Left ventricle myocardium superior (tissue), 1 donor: Measurements from ENCODE around the gene RFC3. TPM values are rescaled to one million over a fixed set of nuclear protein-coding genes. Genes with fewer than 3 reads are reported as not detected.
"Not testable (repeated sequence)": the region's sequence is repeated elsewhere in the genome, so short reads cannot be mapped to it uniquely, and the experiment has no call there.

Experiments used
- ATAC-seq: fragments of 200-7000 bp; cut with Tn5 transposase; one replicate; pipeline ENCODE4 v1.9.1; 2020; ENCODE audit warnings: mild to moderate bottlenecking, moderate library complexity
- DNase-seq: peaks from one replicate; pipeline ENCODE4 v3.0.0-alpha.2; 2020
- intact Hi-C: fragments of 100-400 bp; cut with micrococcal nuclease; formaldehyde crosslinking; loops from one replicate; pipeline ENCODE4 v1.11.0; 2022
- total RNA-seq: library from RNA; stranded (reverse); fragmentation: NEBNext Ultra II Directional; extraction: Animal tissue kit (Norgen Biotek cat#: 25700); gene quantifications from one replicate; pipeline ENCODE4 v1.2.1, GENCODE V29; 2021
- donor health status: DM: no; HTN: yes; CAD: no; lungs with severe emphysema.

RFC3 gene
- total RNA-seq, 1 donor from 2014 or later, result 5.5 TPM

DNA sequence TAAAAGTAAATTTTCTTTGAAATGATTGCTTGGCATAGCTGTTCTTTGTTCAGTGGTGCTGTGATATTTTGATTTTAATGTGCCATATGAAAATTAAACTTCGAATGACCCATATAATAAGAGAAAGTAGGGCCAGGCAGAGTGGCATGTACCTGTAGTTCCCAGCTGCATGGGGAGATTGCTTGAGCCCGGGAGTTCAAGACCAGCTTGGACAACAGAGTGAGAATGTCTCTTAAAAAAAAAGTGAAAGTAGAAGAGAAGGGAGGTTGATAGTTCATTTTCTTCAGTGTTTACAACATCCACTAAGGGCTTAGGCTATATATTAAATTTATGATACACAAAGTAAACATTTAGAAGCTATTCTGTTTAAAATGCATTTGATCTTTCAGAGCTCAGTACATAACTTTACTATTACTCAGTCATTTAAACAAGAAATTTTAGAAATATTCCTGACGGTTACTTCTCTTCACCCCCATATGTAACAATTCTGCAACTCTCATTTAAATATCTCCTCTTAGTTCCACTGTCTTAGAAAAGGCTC, 17.2 kb upstream of the RFC3 start:
- DNase-seq (no peak), ATAC-seq (no peak)
- intact Hi-C loops, result loop anchor here (10.0 kb wide), 1 partner anchor 284 kb away; no protein-coding TSS in a partner anchor

DNA sequence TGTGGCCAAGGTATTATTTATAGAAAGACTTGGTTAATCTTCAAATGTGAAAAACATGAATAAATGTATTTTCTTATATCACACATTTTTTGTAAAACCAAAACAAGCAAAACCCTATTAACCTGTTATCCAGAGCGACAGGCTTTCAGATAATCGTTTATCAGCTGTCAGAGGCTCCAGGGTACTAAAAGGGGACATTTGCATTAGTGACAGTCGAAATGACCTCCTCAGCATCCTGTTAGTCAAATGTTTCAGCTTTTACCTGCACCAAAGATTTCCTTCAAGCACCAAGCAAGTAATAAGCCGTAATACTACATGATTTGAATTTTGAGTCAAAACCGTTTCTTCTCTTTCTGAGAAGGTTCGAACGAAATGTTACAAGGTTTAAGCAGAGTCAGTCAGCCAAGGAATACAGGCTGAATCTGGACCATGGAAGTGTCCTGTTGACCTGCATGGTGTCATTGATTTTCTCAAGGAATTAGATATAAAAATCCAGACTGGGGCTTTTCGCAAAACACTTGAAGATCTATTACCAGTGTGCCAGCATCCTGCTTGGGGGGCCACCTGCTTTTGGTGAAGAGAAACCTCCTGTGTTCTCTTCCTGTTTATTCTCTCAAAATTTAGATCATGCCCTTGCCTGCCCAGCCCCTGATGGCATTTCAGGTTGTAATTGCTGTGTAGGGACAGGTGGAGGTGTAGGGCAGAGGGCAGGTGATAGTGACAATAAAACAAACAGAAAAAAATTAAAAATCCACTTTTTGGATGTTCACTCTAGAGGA, 11.3 kb upstream of the RFC3 start:
- ATAC-seq (no peak), DNase-seq (no peak)
- intact Hi-C loops, result loop anchor here (10.0 kb wide), 1 partner anchor 278 kb away; no protein-coding TSS in a partner anchor

DNA sequence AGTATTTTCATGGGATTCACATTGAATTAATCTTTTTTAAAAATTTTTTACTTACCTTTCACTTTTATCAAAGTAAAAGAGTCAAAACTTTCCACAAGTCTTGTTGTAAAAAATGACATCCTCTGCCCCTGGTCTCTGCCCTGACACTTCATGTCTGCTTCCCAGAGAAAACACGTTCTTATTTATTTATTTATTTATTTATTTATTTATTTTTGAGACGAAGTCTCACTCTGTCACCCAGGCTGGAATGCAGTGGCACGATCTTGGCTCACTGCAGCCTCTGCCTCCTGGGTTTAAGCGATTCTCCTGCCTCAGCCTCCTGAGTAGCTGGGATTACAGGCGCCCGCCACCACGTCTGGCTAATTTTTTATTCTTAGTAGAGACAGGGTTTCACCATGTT, 5.1 kb upstream of the RFC3 start:
- ATAC-seq, DNase-seq, intact Hi-C loops: not testable (repeated sequence)

DNA sequence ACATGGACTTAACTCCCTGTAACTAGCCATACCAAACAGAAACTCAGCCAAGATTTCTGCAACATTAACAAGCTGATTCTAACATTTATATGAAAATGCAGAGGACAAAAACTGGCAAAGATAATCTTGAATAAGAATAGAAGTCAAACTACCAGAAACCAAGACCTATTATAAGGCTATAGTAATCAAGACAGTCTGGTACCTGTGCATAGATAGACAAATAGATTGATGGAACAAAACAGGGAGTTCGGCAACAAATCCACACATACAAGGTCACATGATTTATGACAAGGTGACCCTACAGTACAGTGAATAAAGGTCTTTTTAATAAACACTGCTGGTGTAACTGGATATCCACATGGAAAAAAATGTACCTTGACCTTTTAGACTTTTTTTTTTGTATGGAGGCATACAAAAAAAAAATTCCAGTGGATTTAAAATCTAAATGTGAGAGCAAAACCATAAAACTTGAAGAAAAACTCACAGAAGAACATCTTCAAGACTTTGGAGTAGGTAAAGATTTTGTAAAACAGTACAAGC, 2.9 kb upstream of the RFC3 start:
- DNase-seq (no peak), ATAC-seq (no peak)
- intact Hi-C loops, result no loop called here

DNA sequence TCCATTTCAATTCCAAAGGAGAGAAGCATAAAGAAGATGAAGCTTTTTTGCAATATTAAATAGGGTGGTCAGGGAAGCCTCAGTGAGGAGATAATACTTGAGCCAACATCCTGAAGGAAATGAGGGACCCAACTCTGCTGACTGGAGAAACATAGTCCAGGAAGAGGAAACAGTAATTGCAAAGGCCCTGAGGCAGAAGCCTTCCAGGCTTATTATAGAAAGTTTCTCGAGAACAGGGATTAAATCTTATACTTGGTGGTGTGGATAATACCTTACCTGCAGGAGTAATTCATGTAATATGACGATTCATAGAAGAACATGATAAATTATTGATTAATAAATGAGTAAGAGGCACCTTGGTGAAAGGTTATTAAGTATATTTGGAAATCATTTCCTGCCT, 1.0 kb upstream of the RFC3 start:
- ATAC-seq, result no peak
- intact Hi-C loops, result no loop called here

DNA sequence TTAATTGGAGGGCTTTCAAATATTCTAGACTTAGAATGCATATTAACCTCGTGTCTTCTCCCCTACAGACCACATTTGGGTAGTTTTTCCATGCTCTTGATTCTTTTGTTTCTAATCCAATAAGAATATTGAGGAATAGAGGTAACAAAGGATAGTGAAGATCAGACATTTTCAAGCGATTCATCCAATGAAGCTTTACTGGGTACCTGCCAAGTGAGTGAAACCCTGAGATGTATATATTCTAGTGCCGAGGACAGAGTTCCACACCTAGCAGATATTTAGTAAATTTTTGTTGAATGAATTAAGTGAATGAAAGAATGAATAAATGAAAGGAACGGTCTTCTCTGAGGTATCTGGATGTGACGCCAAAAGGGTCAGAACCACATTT, 442 bp upstream of the RFC3 start:
- intact Hi-C loops, result no loop called here
- DNase-seq, result no peak
- ATAC-seq, result peak; percentile 20

More for the DNA sequence above, 1.0 kb upstream of the RFC3 start:
- no peak for DNase-seq

DNA sequence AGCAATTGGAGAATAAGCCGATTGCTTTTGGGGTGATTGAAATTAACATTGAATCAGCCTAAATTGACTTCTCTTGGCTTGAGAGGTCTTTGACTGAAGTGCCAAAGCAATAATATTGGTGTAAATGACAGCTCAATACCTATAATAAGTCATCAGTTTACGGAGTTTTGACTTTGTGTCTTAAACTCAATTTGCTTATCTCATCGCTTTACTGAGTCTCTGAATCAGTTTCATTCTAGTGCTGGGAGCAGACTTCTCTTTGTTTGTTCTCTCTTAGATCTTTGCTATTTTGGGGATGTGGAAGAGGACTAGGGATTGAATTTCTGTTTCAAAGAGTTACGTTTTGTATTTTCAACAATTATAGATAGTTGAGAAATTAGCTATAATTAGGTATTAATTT, 7.1 kb downstream of the RFC3 start:
- ATAC-seq (no peak), DNase-seq (no peak)
- intact Hi-C loops, result no loop called here

DNA sequence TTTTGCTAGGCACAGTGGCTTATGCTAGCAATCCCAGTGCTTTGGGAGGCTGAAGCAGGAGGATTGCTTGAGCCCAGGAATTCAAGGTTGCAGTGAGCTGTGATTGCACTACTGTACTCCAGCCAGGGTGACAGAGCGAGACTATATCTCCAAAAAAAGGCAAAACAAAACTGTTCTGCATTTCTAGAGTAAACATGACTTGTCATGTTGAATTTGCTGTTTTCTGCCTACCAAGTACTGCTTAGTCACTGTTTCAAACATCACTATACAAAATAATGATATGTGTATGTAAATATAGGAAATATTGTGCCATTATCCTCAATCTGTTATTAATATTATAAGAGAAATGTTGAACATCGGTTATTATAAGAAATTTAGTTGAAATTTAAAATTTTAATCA, 9.2 kb downstream of the RFC3 start:
- ATAC-seq (no peak), DNase-seq (no peak)
- intact Hi-C loops, result no loop called here

DNA sequence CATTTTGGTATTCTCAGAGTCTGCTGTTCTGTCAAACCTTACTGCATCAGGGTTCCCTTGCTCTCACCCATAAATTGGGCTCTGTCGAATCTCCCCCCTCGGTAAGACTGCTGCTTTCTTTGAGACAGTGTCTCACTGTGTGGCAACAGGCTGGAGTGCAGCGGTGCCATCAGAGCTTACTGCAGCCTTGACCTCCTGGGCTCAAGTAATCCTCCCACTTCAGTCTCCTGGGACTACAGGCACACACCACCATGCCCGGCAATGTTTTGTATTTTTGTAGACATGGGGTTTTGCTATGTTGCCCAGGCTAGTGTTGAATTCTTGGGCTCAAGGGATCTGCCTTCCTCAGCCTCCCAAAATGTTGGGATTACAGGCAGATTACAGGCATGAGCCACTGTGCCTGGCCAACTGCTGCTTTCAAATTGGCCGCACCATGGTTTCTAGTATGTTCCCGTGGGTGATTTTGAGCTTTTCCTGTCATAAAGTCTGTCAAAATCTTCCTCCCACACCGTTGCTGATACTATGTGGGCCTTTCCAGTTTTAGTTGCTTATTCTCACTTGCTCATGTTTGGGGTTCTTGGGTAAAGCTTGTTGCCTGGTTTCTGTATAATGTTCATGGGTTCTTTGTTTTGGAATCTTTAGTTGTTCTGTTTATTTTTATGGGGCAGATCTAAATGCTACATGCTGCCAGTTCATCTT, 10.6 kb downstream of the RFC3 start:
- DNase-seq (no peak), ATAC-seq (no peak)
- intact Hi-C loops, result no loop called here

DNA sequence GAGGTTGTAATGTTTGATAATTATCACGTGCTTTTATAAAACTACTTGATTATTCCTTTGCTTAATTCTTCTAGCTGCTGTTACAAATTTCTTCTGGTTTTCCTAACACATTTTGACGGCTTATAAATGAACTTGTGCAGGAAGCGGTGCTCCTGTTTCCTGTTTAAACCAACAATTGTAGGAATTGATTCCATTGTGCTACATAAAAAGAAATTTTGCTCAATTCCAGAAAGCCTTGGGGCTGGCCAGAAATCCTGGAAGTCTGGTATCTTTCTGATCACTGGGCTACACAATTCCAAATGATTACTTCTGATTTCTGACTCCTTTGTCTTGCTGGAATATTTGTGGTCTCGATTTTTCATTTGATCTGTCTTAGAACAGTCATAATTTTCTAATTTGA, 14.9 kb downstream of the RFC3 start:
- ATAC-seq (peak; percentile 26), DNase-seq (no peak)
- intact Hi-C loops, result no loop called here

DNA sequence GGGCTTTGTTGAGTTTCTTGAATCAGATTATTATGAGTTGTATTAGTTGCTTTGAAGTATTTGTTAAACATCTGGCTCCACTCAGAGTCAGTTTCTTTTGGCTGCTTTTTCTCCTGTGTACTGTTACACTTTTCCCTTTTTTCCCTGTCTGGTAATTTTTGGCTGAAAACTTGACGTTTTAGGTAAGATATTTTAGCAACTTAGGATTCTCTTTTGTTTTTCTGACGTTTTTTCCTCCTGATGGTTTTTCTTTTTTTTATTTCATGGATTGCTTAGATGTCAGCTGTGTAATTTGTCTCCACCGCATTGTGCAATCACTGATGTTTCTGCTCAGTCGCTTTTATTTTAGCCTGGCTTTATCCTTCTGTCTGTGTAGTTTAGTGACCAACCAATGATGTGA, 20.7 kb downstream of the RFC3 start:
- ATAC-seq, result peak; percentile 68
- intact Hi-C loops, result no loop called here
- no peak for DNase-seq

DNA sequence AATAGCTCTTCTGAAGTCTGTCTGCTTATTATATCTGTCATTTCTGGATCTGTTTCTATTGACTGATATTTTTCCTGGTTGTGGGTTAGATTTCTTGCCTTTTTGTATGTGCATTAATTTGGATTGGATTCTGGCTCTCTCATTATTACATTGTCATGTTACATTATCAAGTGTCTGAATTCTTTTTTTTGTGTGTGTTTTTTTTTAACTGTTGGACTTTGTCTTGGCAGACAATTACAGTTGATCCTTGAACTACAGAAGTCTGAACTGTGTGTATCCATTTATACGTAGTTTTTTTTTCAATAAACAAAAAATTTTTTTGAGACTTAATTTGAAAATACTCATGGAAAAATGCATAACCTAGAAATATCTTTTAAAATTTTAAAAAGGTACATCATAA, 22.5 kb downstream of the RFC3 start:
- intact Hi-C loops, result no loop called here
- no peak for ATAC-seq
- DNase-seq, result no peak

DNA sequence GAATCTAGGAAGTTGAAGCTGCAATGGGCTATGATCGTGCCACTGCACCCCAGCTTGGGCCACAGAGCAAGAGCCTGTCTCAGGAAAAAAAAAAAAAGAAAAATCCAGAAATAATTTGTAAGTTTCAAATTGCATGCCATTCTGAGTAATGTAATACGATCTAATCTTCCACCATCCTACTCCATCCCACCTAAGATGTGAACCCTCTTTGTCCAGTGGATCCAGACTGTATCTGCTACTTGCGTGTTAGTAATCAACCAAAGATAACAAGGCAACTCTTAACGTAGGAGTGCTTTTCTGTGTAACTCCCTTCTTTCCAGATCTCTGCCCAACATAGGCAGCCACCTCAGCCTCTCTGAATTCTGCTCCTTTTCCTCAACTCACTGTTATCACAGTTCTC, 24.3 kb downstream of the RFC3 start:
- intact Hi-C loops, result no loop called here
- no peak for ATAC-seq
- DNase-seq, result no peak

DNA sequence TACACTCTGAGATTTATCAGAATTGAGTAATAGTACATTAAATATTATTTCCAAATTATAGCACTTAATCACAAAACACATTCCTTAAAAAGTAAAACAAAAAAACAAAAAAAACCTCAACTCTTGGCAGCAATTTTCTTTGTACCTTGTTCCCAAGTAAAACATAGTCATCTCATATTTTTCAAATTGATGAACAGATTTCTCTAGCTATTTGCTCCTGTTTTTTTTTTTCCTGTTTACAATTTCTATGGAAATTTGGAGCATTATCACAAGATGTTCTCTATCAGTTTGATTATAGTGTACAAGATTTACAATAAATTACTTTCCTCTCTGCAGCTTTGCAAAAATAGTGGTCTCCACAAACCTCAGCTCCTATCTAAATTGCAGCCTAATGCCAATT, 25.0 kb downstream of the RFC3 start:
- ATAC-seq (no peak), DNase-seq (no peak)
- intact Hi-C loops, result no loop called here

DNA sequence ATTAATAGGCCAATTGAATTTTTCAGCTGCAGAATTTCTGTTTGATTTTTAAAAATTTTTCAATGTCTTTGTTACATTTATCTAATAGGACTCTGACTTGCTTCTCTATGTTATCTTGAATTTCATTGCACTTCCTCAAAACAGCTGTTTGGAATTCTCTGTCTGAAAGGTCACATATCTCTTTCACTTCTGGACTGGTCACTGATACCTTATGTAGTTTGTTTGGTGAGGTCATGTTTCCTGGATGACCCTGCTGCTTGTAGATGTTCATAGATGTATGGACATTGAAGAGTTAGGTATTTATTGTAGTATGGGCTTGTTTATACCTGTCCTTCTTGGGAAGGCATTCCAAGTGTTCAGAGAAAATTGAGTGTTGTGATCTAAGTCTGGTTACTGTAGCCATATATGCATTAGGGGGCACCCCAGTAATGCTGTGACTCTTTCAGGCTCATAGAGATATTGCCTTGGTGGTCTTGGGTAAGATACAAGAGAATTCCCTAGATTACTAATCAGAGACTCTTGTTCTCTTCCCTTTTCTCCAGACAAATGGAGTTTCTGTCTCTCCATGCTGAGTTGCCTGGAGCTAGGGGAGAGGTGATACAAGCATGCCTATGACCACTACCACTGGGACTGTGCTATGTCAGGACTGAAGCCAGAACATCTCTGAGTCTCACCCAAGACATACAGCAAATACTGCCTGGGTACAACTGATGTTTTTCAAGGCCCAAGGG, 27.8 kb downstream of the RFC3 start:
- ATAC-seq (no peak), DNase-seq (no peak)
- intact Hi-C loops, result no loop called here

DNA sequence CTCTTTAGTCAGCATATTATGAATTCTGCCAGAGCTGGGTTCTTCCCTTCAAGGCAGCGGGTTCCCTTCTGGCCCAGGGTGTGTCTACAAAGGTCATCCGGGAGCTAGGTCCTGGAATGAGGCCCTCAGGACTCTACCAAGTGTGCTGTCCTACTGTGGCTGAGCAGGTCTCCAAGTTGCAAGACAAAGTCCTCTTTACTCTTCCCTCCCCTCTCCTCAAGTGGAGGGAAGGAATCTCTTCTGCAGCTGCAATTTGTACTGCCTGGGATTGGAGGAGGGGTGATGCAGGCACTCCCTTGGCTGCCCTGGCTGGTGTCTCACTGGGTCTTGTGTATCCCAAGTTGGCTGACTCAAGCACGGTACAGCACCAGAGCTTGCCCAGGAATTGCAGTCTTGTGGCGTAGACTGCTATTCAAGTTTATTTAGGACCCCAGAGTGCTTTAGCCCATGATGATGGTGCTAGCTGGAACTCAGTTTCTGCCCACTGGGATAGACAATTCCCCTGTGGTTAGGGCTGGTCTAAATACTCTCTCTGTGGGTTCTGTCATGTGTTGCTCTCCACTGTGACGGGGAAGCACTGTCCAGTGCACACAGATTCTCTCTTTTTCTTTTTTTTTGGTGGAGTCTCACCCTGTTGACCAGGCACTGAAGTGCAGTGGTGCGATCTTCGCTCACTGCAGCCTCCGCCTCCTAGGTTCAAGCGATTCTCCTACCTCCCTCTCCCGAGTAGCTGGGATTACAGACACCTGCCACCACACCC, 28.5 kb downstream of the RFC3 start:
- intact Hi-C loops, result no loop called here
- ATAC-seq (no peak), DNase-seq (no peak)

DNA sequence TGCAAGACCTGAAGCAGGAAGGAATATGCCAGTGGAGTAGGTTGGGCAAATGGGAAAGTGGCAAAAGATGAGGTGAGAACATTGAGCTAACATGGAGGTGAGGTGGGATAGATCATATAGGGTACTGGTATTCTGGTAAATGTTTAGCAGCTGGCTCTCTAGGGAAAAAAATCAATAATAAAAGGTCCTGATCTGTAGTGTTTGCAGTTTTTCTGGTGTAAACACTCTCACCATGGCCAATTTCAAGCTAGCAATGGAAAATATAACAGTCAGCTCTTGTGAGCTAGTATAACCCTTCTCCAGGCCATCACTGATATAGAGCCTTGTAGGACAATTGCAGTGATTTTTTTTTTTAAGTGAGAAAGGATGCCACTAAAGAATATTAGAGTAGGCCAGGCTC, 31.3 kb downstream of the RFC3 start:
- intact Hi-C loops, result no loop called here
- no peak for ATAC-seq
- no peak for DNase-seq

DNA sequence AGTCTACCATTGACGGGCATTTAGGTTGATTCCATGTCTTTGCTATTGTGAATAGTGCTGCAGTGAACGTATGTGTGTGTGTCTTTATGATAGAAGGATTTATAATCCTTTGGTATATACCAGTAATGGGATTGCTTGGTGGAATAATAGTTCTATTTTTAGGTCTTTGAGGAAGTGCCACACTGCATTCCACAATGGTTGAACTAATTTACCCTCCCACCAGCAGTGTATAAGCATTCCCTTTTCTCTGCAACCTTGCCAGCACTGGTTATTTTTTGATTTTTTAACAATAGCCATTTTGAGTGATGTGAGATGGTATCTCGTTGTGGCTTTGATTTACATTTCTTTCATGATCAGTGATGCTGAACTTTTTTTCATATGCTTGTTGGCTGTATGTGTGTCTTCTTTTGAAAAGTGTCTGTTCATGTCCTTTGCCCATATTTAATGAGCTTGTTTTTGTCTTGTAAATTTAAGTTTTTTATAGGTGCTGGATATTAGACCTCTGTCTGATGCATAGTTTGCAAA, 37.5 kb downstream of the RFC3 start:
- intact Hi-C loops, result no loop called here
- DNase-seq, result no peak
- ATAC-seq, result no peak
